Gastroesophageal sphincter (tissue), 3 donors: ENCODE measurements around the gene THAP6.

ENCODE experiments used
- CTCF ChIP-seq, 4 experiments: fragments of 200-600 bp in 2 of 4; fragments of 450-650 bp in 2 of 4; sonication (generic) in 1 of 4; IDR thresholded peaks; one replicate each; pipeline ENCODE4 v1.5.1; 2017 to 2019; ENCODE audit warnings: antibody characterized with exemption in 4 of 4, mild to moderate bottlenecking in 2 of 4, moderate library complexity in 2 of 4
- POLR2A ChIP-seq, 2 donors: fragments of 450-650 bp; IDR thresholded peaks; one replicate each; pipeline ENCODE4 v1.6.1; 2017; ENCODE audit warnings: antibody characterized with exemption in 2 of 2, mild to moderate bottlenecking in 2 of 2, moderate library complexity in 1 of 2

- TF ChIP-seq CTCF (IDR thresholded peaks at IDR 0.05): no peak
- TF ChIP-seq POLR2A (IDR thresholded peaks at IDR 0.05): no peak
Measured at GRCh38 chr4:75564023-75564422, 49.8 kb downstream of the THAP6 start.
